Hematopoietic multipotent progenitor cell treated with erythropoietin and hydrocortisone succinate and interleukin-3 and kit ligand, for 8 days (in vitro differentiated cells): ENCODE data around the gene ROR2.
"Not testable (repeated sequence)": the region's sequence is repeated elsewhere in the genome, so short reads cannot be mapped to it uniquely, and the experiment has no call there.

Source experiments
- DNase-seq: peaks from one replicate; pipeline ENCODE4 v3.0.0-alpha.2; 2015

ROR2 gene

GRCh38 chr9:91814201-91814600, 135.8 kb downstream of the ROR2 start:
- no peak for DNase-seq

DNA sequence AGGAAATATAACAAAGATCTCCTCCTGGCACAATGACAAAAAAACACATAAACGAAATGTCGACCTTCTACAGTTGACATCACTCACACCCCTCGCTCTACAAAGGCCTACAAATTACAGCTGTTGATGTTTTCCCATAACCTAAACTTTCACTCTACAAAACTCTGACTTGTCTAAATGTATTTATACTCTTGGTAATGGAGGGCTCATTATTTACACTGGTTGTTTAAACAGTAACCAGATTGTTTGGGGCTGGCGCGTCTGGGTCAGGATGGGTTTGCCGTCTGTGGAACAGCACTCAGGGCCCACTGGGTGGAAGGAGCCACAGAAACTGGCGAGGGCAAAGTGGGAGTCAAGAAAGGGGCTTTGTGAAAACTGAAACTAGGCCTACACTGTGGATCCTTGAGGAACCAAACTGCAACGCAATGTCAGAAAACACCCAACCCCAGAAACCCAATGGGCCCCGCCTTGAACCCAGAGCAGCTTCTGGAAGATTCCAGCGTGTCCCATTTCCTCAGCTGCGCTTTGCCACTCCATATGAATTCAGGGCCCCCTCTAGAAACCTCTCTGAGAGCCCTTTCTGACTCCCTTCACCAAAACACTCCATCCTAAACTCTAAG, 136.7 kb downstream of the ROR2 start:
- no peak for DNase-seq

- no peak for DNase-seq
These were observed 137.8 kb downstream of the ROR2 start for GRCh38 chr9:91812191-91812590.

DNA sequence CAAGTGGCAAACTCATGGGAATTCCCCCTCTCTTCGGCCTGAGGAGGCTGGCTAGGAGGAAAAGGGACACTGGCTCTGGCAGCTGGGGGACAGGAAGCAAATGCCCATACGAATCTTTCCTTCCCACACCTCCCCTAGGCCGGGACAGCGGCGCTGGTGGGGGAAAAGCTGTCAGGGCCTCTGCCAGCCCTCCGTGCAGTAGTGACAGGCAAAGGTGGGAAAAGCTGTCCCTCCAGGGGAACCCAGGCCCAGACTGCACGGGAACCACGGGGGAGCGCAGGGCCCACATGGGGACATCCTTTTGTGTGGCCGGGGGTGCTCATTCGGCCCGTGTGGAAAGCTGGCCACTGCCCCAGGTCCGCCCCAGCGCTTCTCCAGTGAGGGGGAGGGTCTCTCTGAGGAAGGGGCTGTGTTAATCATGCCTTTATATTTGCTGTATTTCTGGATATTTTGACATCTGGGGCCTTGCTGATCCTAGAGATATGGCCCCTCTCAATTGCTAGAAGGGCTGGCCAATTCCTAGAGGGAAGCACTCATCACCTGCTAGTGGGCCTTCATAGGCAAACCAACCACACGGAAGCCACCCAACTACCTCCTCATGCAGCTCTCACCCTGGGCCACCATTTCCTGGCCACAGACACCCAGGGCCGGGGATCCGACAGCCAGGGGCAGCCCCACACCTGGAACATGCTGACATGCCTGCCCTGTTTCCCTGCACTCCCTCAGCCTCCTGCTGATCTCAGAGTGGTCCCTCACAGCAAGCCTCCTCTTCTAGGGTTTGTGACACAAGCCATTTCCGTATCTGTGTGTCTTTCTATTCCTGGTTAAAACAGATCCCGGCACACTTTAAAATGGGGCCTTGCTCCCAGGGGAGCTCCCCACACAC, 138.8 kb downstream of the ROR2 start:
- DNase-seq: no peak

- no peak for DNase-seq
These were observed 139.6 kb downstream of the ROR2 start for GRCh38 chr9:91810286-91810905.

- DNase-seq: no peak
These were observed 140.3 kb downstream of the ROR2 start for GRCh38 chr9:91809581-91810285.

- DNase-seq: no peak
These were observed 142.3 kb downstream of the ROR2 start for GRCh38 chr9:91807643-91808246.

GRCh38 chr9:91805031-91805430, 145.0 kb downstream of the ROR2 start:
- DNase-seq: no peak

DNA sequence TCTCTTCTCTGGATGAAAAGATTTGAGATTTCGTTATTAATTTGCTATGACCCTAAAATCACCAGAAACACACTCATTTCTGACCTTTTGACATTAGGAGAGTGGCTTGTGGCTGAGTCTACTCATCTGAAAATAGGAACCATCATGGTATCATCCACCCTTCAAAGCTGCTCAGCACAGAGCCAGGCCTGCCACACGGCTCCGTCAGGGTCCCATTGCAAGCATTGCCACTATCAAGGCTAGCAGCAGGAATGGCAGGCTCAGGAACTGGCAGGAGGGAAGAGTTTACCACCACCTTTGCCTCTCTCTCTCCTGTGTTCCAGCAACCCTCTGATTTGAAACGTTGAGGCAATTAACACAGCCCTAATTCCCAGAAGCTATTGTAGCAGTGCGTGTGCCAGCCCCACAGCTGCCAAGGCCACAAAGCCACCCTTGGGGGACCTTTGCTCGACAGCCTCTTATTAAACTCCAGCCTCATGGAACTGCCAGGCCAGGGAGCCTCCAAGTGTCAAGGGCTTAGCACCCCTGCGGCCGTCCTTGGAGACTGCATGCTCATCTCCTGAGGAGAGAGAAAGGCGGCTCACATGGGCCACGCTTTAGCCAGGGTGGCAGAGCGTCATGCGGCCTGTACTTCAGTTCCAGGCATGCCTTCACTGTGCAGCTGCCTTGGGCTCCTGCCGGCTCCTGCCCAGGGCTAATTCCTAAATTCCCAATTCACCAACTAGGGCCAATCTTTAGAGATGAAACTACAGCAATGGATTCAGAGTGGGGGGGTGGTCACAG, 145.9 kb downstream of the ROR2 start:
- no peak for DNase-seq

DNA sequence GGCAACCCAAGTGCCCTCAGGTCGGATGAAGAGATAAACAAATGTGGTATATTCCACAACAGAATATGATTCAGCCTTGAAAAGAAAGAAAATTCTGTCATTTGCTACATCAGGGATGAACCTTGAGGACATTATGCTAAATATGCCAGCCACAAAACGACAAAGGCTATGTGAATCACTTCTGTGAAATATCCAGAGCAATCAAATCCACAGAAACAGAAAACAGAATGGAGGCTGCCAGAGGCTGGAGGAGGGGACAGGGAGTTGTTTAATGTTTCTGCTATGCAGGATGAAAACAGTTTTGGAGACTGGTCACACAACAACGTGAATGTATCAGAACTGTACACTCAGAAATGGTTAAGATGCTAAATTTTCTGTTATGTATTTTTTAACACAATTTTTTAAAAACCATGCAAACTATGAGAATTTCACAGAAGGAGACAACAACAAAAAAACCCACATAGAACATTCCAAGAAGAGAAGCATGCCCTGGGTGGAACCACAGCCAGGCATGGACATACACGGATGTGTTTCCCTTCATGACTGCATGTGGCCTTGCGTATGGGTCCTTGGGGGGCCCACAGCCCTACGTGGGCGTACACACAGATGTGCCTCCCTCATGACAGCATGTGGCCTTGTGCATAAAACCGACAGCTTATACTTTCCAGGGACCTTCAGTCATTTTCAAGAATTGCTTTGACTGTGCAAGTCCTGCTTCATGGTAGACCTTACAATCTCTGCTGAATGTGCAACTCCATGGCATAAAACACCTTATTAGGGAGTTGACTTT, 146.7 kb downstream of the ROR2 start:
- DNase-seq: no peak

DNA sequence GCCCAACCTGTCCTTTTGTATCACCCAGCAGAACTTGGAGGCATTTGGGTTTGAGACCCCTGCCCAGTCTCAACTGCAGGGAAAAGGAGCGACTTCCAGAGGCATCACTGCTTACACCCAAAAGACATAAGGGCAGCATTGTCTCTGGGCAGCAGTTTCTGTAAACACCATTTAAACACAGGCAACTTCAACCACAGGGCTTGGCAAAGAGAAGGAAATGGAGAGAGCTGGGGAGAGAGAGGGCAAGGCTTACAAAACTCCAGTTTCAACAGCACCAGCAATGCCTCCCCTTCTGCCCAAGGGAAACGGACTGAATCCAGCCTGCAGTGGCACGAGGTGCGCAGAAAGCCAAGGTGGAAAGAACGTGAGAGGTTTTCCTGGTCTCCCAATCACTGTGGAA, 147.6 kb downstream of the ROR2 start:
- no peak for DNase-seq

- DNase-seq: no peak
These were observed 149.5 kb downstream of the ROR2 start for GRCh38 chr9:91800473-91801030.

DNA sequence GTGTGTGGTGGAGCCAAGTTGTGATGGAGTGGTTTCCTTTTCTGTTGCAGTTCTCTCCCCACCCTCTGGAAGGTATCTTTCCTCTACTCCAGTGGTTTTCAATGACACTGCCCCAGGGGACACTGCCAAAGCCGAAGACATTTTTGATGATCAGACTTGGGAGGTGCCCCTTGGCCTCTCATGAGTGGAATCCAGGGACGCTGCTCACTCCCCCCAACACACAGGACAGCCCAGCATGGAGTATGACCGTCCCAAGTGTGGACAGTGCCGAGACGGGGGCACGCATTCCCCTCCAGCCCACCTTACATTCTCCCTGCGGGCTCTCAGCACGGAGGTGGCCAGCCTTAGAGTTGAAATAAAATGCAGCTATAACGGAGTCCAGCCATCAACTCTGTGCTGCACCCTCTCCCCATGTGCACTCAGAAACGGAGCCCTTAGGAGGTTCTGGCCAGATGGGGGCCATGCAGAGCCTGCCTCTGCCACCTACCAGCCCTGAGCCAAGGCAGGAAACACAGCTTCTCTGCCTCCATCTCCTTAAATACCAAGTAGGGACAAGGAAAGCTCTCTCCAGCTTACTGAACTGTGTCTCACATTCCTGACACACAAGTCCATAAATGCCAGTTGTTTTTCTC, 150.8 kb downstream of the ROR2 start:
- DNase-seq: peak; percentile 10

DNA sequence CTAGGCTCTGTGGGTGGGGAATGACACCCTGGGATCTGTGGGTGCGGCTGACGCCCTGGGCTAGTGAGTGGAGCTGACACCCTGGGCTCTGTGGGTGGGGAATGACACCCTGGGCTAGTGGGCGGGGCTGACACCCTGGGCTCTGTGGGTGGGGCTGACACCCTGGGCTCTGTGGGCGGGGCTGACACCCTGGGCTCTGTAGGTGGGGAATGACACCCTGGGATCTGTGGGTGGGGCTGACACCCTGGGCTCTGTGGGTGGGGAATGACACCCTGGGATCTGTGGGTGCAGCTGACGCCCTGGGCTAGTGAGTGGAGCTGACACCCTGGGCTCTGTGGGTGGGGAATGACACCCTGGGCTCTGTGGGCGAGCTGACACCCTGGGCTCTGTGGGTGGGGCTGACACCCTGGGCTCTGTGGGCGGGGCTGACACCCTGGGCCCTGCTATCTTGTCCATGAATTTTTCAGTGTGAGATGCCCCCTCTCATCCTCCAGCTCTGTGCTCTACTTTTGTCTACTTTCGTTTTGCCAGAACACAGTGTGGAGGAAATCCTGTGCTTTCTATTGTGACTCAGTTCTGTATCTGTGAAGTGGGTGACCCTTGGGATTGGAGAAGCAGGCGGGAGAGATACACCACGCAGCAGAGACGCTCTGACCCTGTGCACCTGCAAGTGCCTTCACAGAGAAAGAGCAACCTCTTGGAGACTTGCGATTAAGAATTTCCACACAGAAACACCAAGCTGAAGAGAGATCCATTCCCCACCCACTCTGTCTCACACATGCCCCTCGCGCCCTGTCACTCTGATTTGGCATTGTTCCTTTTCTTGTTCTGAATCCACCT, 151.5 kb downstream of the ROR2 start:
- peak; percentile 78 for DNase-seq

- DNase-seq: not testable (repeated sequence)
These were observed 152.5 kb downstream of the ROR2 start for GRCh38 chr9:91797517-91797916.

DNA sequence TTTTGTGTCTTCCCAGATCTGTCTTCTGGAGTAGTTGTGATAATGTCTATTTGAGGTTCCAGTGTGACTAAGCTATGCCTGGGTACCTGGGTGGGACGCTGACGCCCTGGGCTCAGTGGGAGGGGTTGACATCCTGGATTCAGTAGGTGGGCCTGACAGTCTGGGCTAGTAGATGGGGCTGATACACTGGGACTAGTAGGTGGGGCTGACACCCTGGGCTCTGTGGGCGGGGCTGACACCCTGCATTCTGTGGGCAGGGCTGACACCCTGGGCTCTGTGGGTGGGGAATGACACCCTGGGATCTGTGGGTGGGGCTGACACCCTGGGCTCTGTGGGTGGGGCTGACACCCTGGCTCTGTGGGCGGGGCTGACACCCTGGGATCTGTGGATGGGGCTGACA, 153.5 kb downstream of the ROR2 start:
- DNase-seq: peak; percentile 77

DNA sequence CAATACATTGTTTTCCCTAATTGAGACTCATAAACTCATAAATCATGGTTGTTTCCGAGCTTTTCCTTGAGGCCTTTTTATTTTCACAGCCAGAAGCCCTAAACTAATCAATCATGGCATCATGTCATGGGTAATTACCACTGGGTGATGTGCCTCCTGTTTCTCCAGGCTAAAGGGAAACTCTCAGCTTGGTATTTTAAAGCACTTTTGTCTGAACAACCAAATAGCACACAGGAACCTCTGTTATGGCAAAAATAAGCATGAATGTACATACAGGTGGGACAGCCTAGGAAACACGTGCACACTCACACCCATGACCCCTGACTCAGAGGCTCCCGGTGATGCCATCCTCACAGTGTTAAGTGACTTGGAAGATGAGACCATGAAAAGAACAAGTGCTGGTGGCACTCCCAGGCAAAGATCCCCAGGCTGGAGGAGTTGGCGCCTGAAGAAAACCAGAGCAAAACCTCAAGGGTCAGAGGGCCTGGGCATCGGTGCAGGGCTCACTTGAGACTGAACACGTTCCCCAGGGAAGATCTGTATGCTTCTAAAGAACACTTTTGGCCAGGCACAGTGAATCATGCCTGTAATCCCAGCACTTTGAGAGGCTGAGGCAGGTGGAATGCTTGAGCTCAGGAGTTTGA, 154.3 kb downstream of the ROR2 start:
- no peak for DNase-seq

- not testable (repeated sequence) for DNase-seq
These were observed 156.7 kb downstream of the ROR2 start for GRCh38 chr9:91793371-91793770.

DNA sequence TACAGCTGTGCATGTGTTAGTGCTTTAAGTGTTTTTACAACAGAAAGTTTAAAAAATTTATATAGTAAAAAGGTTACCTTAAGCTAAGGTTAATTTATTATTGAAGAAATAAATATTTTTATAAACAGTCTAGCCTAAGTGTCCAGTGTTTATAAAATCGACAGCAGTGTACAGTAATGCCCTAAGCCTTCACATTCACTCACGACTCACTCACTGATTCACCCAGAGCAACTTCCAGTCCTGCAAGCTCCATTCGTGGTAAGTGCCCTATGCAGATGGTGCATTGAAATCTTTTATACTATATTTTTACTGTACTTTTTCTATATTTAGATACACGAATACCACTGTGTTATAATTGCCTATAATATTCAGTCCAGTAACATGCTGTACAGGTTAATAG, 159.1 kb downstream of the ROR2 start:
- DNase-seq: no peak
